Thyroid gland (tissue), 4 donors: Measurements from ENCODE around the gene NLK.

Experiments
- POLR2A ChIP-seq, 2 donors: fragments of 450-650 bp; IDR thresholded peaks; one replicate each; pipeline ENCODE4 v1.6.1; 2017; ENCODE audit warnings: antibody characterized with exemption in 2 of 2, mild to moderate bottlenecking in 2 of 2, moderate library complexity in 1 of 2
- TF ChIP-seq, protein P1 (sequence below), 6 experiments: fragments of 200-600 bp in 3 of 6; fragments of 450-650 bp in 3 of 6; sonication (generic) in 3 of 6; IDR thresholded peaks; one replicate each; pipeline ENCODE4 v1.5.1; 2016 to 2019; ENCODE audit warnings: antibody characterized with exemption in 6 of 6, mild to moderate bottlenecking in 2 of 6, inconsistent platforms in 1 of 6, moderate library complexity in 1 of 6

DNA sequence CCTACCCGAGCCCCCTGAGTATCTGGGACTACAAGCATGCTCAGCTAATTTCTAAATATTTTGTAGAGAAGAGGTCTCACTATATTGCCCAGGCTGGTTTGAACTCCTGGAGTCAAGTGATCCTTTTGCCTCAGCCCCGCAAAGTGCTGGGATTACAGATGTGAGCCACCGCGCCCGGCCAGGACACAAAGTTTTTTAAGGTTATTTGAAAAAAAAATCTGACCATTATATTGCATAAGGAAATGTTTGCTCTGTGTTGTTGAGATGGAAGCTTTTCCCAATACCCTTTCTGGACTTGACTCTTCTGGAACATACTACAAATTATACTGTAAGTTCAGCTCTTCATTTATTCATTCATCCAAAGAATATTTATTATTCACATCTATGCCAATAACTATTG is 143.2 kb downstream of the NLK start:
- TF ChIP-seq, protein P1, sequence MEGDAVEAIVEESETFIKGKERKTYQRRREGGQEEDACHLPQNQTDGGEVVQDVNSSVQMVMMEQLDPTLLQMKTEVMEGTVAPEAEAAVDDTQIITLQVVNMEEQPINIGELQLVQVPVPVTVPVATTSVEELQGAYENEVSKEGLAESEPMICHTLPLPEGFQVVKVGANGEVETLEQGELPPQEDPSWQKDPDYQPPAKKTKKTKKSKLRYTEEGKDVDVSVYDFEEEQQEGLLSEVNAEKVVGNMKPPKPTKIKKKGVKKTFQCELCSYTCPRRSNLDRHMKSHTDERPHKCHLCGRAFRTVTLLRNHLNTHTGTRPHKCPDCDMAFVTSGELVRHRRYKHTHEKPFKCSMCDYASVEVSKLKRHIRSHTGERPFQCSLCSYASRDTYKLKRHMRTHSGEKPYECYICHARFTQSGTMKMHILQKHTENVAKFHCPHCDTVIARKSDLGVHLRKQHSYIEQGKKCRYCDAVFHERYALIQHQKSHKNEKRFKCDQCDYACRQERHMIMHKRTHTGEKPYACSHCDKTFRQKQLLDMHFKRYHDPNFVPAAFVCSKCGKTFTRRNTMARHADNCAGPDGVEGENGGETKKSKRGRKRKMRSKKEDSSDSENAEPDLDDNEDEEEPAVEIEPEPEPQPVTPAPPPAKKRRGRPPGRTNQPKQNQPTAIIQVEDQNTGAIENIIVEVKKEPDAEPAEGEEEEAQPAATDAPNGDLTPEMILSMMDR (IDR thresholded peaks at IDR 0.05): no peak
- TF ChIP-seq POLR2A (IDR thresholded peaks at IDR 0.05): no peak
